WTC11 (cell line): ENCODE results near the gene RNF215. TPM values are rescaled to one million over a fixed set of nuclear protein-coding genes. Genes with fewer than 3 reads are reported as not detected.

ENCODE experiments used
- ATAC-seq: fragments of 200-7000 bp; cut with Tn5 transposase; 2 replicates; pipeline ENCODE4 v1.10.0; 2021; ENCODE audit warnings: mild to moderate bottlenecking, moderate library complexity
- CTCF ChIA-PET: fragments of 300-600 bp; sonication (Branson Sonifier 250); formaldehyde crosslinking; loops from one replicate; lab custom pipeline; 2021; ENCODE audit warnings: antibody characterized with exemption; lab: Charles Lee
- POLR2A ChIA-PET: fragments of 350-600 bp; sonication (Branson Sonifier 250); formaldehyde crosslinking; loops from one replicate; lab custom pipeline; 2021; ENCODE audit warnings: antibody characterized with exemption; lab: Charles Lee
- DNase-seq: peaks from one replicate; pipeline ENCODE4 v3.0.0; 2021; ENCODE audit warnings: low spot score
- H3K27ac Mint-ChIP-seq: 2 replicates; pipeline ENCODE4 v1.8.0; 2021; ENCODE audit warnings: mixed read lengths
- H3K27me3 Mint-ChIP-seq: 2 replicates; pipeline ENCODE4 v1.8.0; 2021; ENCODE audit warnings: low read depth, mild to moderate bottlenecking, moderate library complexity, mixed read lengths
- H3K36me3 Mint-ChIP-seq: 2 replicates; pipeline ENCODE4 v1.8.0; 2021; ENCODE audit warnings: mixed read lengths
- H3K4me1 Mint-ChIP-seq: 2 replicates; pipeline ENCODE4 v1.8.0; 2022; ENCODE audit warnings: mixed read lengths
- H3K4me3 Mint-ChIP-seq: 2 replicates; pipeline ENCODE4 v1.8.0; 2021; ENCODE audit warnings: mild to moderate bottlenecking, moderate library complexity, mixed read lengths
- H3K9me3 Mint-ChIP-seq: 2 replicates; pipeline ENCODE4 v1.8.0; 2021; ENCODE audit warnings: mixed read lengths
- ETV6 ChIP-seq: sonication (generic); formaldehyde crosslinking; IDR thresholded peaks from 2 replicates; pipeline ENCODE4 v1.8.1; 2022; ENCODE audit warnings: mild to moderate bottlenecking, missing genetic modification reagents
- IRF2 ChIP-seq: sonication (generic); formaldehyde crosslinking; IDR thresholded peaks from 2 replicates; pipeline ENCODE4 v1.8.0; 2022; ENCODE audit warnings: low read depth, missing genetic modification reagents, borderline replicate concordance
- NR3C1 ChIP-seq: sonication (generic); formaldehyde crosslinking; conservative IDR thresholded peaks from 2 replicates; pipeline ENCODE4 v1.8.1; 2023; ENCODE audit warnings: low read depth, mild to moderate bottlenecking, missing genetic modification reagents
- RELA ChIP-seq: sonication (generic); formaldehyde crosslinking; IDR thresholded peaks from 2 replicates; pipeline ENCODE4 v1.8.1; 2022; ENCODE audit warnings: missing genetic modification reagents, mild to moderate bottlenecking, borderline replicate concordance
- RORB ChIP-seq: fragments of 250-450 bp; sonication (Bioruptor Pico); IDR thresholded peaks from 2 replicates; pipeline ENCODE4 v1.9.0; 2021; ENCODE audit warnings: mild to moderate bottlenecking
- SP1 ChIP-seq: sonication (generic); formaldehyde crosslinking; conservative IDR thresholded peaks from 2 replicates; pipeline ENCODE4 v1.8.1; 2022; ENCODE audit warnings: missing genetic modification reagents
- TP53 ChIP-seq: sonication (generic); formaldehyde crosslinking; IDR thresholded peaks from 2 replicates; pipeline ENCODE4 v1.8.1; 2023; ENCODE audit warnings: mild to moderate bottlenecking, missing genetic modification reagents
- ZNF121 ChIP-seq: sonication (generic); formaldehyde crosslinking; IDR thresholded peaks from 2 replicates; pipeline ENCODE4 v1.8.0; 2023; ENCODE audit warnings: missing genetic modification reagents
- ZNF263 ChIP-seq: sonication (generic); formaldehyde crosslinking; IDR thresholded peaks from 2 replicates; pipeline ENCODE4 v1.8.1; 2022; ENCODE audit warnings: low read depth, mild to moderate bottlenecking, moderate library complexity, missing genetic modification reagents
- ZNF671 ChIP-seq: fragments of 250-450 bp; sonication (Bioruptor Pico); IDR thresholded peaks from 2 replicates; pipeline ENCODE4 v1.8.0; 2021; ENCODE audit warnings: mild to moderate bottlenecking
- total RNA-seq: library from RNA; stranded (reverse); gene quantifications from 3 replicates; pipeline ENCODE4 v1.2.3, GENCODE V29; 2021
- TF ChIP-seq, protein P1 (sequence below): sonication (generic); formaldehyde crosslinking; IDR thresholded peaks from 2 replicates; pipeline ENCODE4 v1.8.0; 2022; ENCODE audit warnings: missing genetic modification reagents
- TF ChIP-seq, protein P2 (sequence below): fragments of 250-450 bp; sonication (Bioruptor Pico); IDR thresholded peaks from 2 replicates; pipeline ENCODE4 v1.9.0; 2021; ENCODE audit warnings: moderate library complexity, mild to moderate bottlenecking, inconsistent platforms, borderline replicate concordance
- TF ChIP-seq, protein P3 (sequence below): sonication (generic); formaldehyde crosslinking; IDR thresholded peaks from 2 replicates; pipeline ENCODE4 v1.8.0; 2022; ENCODE audit warnings: mild to moderate bottlenecking, missing genetic modification reagents
- TF ChIP-seq, protein P4 (sequence below): sonication (generic); formaldehyde crosslinking; IDR thresholded peaks from 2 replicates; pipeline ENCODE4 v1.8.0; 2022; ENCODE audit warnings: mild to moderate bottlenecking, missing genetic modification reagents
- TF ChIP-seq, protein P5 (sequence below): sonication (generic); formaldehyde crosslinking; IDR thresholded peaks from 2 replicates; pipeline ENCODE4 v1.8.1; 2022; ENCODE audit warnings: missing genetic modification reagents, borderline replicate concordance
- TF ChIP-seq, protein P6 (sequence below): sonication (generic); formaldehyde crosslinking; IDR thresholded peaks from 2 replicates; pipeline ENCODE4 v1.8.1; 2023; ENCODE audit warnings: mild to moderate bottlenecking, moderate library complexity, missing genetic modification reagents
- TF ChIP-seq, protein P7 (sequence below): fragments of 250-450 bp; sonication (Bioruptor Pico); IDR thresholded peaks from 2 replicates; pipeline ENCODE4 v1.9.0; 2021; ENCODE audit warnings: mild to moderate bottlenecking, borderline replicate concordance

The RNF215 gene
- total RNA-seq, 1 experiment from 2014 or later = 25.4 TPM

DNA sequence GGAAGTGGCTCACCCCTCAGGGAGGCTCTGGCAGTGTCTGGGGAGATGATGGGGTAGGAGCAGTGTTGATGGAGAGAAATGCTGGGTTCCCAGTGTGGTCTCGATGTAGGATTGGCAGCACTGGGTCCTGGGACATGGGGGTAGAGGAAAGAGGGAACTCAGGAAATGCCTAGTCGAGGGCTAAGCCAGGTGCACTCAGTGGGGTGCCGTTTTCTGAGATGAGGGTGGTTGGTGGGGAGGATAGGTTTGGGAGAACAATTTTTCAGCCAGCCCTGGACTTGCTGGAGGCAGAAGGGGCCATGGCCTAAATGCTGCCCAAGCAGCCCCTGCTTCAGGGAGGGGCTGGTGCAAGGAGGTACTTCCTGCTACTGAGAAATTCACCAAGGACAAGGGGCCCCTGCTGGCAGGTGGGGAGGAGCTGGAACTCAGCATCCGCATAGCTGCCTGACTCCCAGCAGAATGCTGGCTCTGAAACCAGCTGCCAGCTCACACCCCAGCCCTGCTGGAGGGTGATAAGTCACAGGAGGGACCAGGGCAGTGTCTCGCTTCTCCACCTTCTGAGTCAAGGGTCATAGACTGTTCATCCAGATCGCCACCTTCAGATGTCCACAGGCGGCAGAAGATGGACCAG is 24.4 kb downstream of the RNF215 start:
- Mint-ChIP-seq H3K27me3 (no peaks in the 10 kb centered on the region), H3K27ac (peak overlapping the region; percentile 91), H3K9me3 (no peaks in the 10 kb centered on the region), H3K36me3 (no peaks in the 10 kb centered on the region), H3K4me3 (no peak overlapping the region), H3K4me1 (peaks cover 25% of the 10 kb centered on the region)
- peak; percentile 67 for DNase-seq
- CTCF ChIA-PET = interaction anchor here (0.5 to 2.4 kb wide), 9 partner anchors 12 to 82 kb away, joined by 3 to 17 read pairs (median 5); partner anchors contain the start of genes CASTOR1, RNF215 and SEC14L2
- ATAC-seq = peak; percentile 89
- TF ChIP-seq RORB (CRISPR knock-in tag) = no peak
- TF ChIP-seq, protein P1, sequence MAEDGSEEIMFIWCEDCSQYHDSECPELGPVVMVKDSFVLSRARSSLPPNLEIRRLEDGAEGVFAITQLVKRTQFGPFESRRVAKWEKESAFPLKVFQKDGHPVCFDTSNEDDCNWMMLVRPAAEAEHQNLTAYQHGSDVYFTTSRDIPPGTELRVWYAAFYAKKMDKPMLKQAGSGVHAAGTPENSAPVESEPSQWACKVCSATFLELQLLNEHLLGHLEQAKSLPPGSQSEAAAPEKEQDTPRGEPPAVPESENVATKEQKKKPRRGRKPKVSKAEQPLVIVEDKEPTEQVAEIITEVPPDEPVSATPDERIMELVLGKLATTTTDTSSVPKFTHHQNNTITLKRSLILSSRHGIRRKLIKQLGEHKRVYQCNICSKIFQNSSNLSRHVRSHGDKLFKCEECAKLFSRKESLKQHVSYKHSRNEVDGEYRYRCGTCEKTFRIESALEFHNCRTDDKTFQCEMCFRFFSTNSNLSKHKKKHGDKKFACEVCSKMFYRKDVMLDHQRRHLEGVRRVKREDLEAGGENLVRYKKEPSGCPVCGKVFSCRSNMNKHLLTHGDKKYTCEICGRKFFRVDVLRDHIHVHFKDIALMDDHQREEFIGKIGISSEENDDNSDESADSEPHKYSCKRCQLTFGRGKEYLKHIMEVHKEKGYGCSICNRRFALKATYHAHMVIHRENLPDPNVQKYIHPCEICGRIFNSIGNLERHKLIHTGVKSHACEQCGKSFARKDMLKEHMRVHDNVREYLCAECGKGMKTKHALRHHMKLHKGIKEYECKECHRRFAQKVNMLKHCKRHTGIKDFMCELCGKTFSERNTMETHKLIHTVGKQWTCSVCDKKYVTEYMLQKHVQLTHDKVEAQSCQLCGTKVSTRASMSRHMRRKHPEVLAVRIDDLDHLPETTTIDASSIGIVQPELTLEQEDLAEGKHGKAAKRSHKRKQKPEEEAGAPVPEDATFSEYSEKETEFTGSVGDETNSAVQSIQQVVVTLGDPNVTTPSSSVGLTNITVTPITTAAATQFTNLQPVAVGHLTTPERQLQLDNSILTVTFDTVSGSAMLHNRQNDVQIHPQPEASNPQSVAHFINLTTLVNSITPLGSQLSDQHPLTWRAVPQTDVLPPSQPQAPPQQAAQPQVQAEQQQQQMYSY (CRISPR knock-in tag) = no peak
- TF ChIP-seq ETV6 (CRISPR knock-in tag) = 0 out of 2 replicates have a peak, but pooled peaks have one; percentile 39
- TF ChIP-seq ZNF263 = no peak
- no peak for TF ChIP-seq SP1 (CRISPR knock-in tag)
- TF ChIP-seq, protein P2, sequence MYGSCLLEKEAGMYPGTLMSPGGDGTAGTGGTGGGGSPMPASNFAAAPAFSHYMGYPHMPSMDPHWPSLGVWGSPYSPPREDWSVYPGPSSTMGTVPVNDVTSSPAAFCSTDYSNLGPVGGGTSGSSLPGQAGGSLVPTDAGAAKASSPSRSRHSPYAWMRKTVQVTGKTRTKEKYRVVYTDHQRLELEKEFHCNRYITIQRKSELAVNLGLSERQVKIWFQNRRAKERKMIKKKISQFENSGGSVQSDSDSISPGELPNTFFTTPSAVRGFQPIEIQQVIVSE (CRISPR knock-in tag) = no peak
- no peak for TF ChIP-seq ZNF671 (CRISPR knock-in tag)
- TF ChIP-seq, protein P3, sequence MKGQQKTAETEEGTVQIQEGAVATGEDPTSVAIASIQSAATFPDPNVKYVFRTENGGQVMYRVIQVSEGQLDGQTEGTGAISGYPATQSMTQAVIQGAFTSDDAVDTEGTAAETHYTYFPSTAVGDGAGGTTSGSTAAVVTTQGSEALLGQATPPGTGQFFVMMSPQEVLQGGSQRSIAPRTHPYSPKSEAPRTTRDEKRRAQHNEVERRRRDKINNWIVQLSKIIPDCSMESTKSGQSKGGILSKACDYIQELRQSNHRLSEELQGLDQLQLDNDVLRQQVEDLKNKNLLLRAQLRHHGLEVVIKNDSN (CRISPR knock-in tag) = no peak
- TF ChIP-seq, protein P4, sequence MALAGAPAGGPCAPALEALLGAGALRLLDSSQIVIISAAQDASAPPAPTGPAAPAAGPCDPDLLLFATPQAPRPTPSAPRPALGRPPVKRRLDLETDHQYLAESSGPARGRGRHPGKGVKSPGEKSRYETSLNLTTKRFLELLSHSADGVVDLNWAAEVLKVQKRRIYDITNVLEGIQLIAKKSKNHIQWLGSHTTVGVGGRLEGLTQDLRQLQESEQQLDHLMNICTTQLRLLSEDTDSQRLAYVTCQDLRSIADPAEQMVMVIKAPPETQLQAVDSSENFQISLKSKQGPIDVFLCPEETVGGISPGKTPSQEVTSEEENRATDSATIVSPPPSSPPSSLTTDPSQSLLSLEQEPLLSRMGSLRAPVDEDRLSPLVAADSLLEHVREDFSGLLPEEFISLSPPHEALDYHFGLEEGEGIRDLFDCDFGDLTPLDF (CRISPR knock-in tag) = no peak
- 0 out of 2 replicates have a peak, but pooled peaks have one; percentile 27 for TF ChIP-seq TP53 (CRISPR knock-in tag)
- TF ChIP-seq, protein P5, sequence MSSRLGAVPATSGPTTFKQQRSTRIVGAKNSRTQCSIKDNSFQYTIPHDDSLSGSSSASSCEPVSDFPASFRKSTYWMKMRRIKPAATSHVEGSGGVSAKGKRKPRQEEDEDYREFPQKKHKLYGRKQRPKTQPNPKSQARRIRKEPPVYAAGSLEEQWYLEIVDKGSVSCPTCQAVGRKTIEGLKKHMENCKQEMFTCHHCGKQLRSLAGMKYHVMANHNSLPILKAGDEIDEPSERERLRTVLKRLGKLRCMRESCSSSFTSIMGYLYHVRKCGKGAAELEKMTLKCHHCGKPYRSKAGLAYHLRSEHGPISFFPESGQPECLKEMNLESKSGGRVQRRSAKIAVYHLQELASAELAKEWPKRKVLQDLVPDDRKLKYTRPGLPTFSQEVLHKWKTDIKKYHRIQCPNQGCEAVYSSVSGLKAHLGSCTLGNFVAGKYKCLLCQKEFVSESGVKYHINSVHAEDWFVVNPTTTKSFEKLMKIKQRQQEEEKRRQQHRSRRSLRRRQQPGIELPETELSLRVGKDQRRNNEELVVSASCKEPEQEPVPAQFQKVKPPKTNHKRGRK (CRISPR knock-in tag) = no peak
- no peak for TF ChIP-seq ZNF121 (CRISPR knock-in tag)
- TF ChIP-seq RELA (CRISPR knock-in tag) = no peak
- TF ChIP-seq NR3C1 (CRISPR knock-in tag) = no peak
- TF ChIP-seq, all 79 proteins: peak for 2
- POLR2A ChIA-PET = interaction anchor here (0.6 to 0.9 kb wide), 4 partner anchors 9 to 607 kb away, joined by 3 to 6 read pairs (median 4); partner anchors contain the start of gene CASTOR1

DNA sequence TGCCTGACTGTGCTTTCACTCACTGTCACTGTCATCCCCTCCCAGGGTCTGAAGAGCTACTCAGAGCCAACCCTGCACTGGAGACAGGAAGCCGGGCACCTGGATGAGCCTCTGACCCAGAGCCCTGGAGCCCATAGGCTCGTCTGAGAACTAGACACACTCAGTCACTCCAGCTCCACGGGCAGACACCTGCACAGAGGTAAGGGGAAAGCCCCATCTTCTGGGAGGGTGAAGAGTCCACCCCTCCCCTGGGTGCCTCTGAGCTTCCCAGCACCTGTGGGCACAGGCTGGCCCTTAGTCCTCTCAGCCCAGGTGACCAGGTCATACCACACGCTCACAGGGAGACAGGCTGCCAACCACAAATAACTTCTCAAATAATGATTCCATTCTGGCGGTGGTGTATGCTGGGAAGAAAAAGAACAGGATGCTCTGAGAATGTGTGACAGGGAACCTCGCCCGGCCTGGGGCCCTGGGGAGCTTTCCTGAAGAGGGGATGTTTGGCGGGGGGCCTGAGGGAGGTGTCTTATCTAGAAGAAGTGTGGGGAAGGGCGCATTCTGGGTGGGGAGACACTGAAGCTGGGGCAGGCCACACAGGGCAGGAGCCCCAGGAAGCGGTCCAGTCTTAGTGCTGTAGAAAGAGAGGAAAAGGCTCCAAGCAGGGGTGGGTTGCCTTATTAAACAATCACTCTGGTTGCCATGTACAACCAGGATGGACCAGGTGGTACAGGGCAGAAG is 25.1 kb downstream of the RNF215 start:
- DNase-seq (no peak), ATAC-seq (peak; percentile 12; the same call in 1 of the 2 replicates)
- Mint-ChIP-seq H3K9me3 (no peaks in the 10 kb centered on the region), H3K4me1 (peaks cover 25% of the 10 kb centered on the region), H3K27ac (peak overlapping the region; percentile 75), H3K27me3 (no peaks in the 10 kb centered on the region), H3K36me3 (no peaks in the 10 kb centered on the region), H3K4me3 (no peak overlapping the region)
- ChIA-PET CTCF (interaction anchor here (0.5 to 2.4 kb wide), 7 partner anchors 13 to 81 kb away, joined by 3 to 17 read pairs (median 5); partner anchors contain the start of genes CASTOR1 and RNF215), POLR2A (interaction anchor here (0.6 kb wide), 1 partner anchor 78 kb away, joined by 4 read pairs; no protein-coding TSS in a partner anchor)
- TF ChIP-seq, protein P6, sequence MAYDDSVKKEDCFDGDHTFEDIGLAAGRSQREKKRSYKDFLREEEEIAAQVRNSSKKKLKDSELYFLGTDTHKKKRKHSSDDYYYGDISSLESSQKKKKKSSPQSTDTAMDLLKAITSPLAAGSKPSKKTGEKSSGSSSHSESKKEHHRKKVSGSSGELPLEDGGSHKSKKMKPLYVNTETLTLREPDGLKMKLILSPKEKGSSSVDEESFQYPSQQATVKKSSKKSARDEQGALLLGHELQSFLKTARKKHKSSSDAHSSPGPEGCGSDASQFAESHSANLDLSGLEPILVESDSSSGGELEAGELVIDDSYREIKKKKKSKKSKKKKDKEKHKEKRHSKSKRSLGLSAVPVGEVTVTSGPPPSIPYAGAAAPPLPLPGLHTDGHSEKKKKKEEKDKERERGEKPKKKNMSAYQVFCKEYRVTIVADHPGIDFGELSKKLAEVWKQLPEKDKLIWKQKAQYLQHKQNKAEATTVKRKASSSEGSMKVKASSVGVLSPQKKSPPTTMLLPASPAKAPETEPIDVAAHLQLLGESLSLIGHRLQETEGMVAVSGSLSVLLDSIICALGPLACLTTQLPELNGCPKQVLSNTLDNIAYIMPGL (CRISPR knock-in tag) = no peak
- TF ChIP-seq, protein P7, sequence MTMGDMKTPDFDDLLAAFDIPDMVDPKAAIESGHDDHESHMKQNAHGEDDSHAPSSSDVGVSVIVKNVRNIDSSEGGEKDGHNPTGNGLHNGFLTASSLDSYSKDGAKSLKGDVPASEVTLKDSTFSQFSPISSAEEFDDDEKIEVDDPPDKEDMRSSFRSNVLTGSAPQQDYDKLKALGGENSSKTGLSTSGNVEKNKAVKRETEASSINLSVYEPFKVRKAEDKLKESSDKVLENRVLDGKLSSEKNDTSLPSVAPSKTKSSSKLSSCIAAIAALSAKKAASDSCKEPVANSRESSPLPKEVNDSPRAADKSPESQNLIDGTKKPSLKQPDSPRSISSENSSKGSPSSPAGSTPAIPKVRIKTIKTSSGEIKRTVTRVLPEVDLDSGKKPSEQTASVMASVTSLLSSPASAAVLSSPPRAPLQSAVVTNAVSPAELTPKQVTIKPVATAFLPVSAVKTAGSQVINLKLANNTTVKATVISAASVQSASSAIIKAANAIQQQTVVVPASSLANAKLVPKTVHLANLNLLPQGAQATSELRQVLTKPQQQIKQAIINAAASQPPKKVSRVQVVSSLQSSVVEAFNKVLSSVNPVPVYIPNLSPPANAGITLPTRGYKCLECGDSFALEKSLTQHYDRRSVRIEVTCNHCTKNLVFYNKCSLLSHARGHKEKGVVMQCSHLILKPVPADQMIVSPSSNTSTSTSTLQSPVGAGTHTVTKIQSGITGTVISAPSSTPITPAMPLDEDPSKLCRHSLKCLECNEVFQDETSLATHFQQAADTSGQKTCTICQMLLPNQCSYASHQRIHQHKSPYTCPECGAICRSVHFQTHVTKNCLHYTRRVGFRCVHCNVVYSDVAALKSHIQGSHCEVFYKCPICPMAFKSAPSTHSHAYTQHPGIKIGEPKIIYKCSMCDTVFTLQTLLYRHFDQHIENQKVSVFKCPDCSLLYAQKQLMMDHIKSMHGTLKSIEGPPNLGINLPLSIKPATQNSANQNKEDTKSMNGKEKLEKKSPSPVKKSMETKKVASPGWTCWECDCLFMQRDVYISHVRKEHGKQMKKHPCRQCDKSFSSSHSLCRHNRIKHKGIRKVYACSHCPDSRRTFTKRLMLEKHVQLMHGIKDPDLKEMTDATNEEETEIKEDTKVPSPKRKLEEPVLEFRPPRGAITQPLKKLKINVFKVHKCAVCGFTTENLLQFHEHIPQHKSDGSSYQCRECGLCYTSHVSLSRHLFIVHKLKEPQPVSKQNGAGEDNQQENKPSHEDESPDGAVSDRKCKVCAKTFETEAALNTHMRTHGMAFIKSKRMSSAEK = no peak
- no peak for TF ChIP-seq IRF2 (CRISPR knock-in tag)
